22Rv1 (cell line): ENCODE measurements around the gene CUL2.
"Not testable (repeated sequence)": the region's sequence is repeated elsewhere in the genome, so short reads cannot be mapped to it uniquely, and the experiment has no call there.

Experiments
- H3K27ac ChIP-seq: fragments of 450-650 bp; 2 replicates; pipeline ENCODE4 v1.5.1; 2017
- ZFX ChIP-seq: fragments of 450-650 bp; IDR thresholded peaks from 2 replicates; pipeline ENCODE4 v1.6.1; 2017; ENCODE audit warnings: antibody characterized with exemption, borderline replicate concordance
- TF ChIP-seq, protein P1 (sequence below): fragments of 450-650 bp; IDR thresholded peaks from 2 replicates; pipeline ENCODE4 v1.5.1; 2017; ENCODE audit warnings: mild to moderate bottlenecking

The CUL2 gene

DNA sequence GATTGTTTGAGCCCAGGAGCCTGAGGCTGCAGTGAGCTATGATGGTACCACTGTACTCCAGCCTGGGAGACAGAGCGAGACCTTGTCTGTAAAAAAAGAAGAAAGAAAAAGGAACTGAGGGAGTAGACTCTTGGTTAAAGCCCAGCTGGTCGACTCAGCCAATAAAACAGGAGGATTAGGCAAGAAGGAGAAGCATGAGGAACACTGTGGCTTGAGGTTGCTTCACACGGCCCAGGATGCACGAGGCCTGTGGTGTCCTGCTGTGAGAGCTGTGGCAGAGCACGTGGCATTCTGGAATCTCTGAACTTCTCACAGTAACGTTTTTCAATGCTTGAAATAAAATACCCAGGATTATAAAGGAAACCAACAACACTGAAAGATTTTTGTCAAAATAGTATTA is 93.3 kb downstream of the CUL2 start:
- no peak overlapping the region for H3K27ac ChIP-seq
- TF ChIP-seq, protein P1, sequence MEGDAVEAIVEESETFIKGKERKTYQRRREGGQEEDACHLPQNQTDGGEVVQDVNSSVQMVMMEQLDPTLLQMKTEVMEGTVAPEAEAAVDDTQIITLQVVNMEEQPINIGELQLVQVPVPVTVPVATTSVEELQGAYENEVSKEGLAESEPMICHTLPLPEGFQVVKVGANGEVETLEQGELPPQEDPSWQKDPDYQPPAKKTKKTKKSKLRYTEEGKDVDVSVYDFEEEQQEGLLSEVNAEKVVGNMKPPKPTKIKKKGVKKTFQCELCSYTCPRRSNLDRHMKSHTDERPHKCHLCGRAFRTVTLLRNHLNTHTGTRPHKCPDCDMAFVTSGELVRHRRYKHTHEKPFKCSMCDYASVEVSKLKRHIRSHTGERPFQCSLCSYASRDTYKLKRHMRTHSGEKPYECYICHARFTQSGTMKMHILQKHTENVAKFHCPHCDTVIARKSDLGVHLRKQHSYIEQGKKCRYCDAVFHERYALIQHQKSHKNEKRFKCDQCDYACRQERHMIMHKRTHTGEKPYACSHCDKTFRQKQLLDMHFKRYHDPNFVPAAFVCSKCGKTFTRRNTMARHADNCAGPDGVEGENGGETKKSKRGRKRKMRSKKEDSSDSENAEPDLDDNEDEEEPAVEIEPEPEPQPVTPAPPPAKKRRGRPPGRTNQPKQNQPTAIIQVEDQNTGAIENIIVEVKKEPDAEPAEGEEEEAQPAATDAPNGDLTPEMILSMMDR: no peak
- TF ChIP-seq ZFX: no peak

DNA sequence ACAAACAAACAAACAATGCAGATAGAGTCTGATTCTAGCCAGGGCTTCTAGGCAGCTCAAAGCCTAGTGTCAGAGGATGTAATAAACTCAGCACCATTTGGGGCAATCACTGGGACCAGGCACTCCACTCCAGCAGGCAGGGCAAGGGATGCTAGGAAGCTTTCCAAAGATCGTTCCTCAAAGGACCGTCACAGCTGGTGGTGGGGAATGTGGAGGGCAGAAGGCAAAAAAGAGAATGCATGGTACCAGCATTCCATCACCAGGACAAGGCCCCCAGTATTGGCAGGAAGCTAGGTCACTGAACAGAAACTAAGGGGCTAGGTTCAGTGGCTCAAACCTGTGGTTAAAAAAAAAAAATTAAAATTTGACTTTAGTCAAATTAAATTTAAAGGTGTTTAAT is 94.2 kb downstream of the CUL2 start:
- H3K27ac ChIP-seq: no peak overlapping the region
- TF ChIP-seq ZFX: no peak
- TF ChIP-seq, protein P1: no peak

DNA sequence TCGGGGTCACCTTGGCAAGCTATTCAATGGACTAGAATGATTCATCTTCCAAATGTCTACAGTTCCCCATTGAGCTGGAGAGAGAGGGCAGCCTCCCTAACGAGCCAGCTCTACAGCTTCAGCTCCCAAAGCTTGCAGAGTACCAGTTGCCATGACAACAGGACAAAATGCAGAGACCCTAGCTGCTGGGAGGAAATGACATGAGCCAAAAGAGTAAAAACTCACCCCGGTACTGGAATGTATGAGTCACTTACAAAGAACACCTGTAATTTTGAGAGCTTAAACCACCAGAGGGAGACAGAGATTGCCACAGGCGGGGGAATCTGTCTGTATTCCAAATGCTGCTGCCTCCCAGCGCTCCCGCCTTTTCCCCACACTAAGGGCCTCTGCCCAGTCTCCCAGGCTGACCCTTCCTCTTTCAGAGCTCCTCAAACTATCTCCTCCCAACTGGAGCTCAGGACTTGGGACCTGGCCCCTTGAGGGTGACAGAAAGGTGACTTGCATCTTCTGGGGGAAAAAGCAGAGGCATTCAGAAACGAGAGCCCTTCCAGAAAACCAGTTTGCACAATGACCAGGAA is 95.5 kb downstream of the CUL2 start:
- no peak overlapping the region for H3K27ac ChIP-seq

DNA sequence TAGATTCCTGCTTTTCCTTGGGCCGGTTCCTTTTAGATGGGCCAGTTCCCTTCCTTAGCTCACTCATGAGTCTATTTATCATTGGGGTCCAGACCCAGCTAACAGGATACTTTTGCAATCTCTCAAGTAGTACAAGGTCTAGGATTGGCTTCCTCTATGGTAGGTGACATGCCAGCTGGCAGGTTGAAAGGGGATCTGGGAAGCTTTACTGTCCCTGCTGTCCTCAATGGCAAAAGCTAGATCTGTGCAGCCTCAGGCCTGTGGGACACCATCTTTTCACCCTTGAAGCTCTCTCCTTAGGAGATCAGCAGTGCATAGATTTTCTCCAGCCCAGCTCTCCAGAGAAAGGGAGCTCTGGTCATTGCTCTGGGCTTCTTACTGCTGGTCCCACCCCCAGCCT is 96.4 kb downstream of the CUL2 start:
- TF ChIP-seq, protein P1: no peak
- no peak for TF ChIP-seq ZFX
- no peak overlapping the region for H3K27ac ChIP-seq

More for the DNA sequence above, 95.5 kb downstream of the CUL2 start:
- TF ChIP-seq, protein P1: peak; percentile 84
- TF ChIP-seq ZFX: no peak

DNA sequence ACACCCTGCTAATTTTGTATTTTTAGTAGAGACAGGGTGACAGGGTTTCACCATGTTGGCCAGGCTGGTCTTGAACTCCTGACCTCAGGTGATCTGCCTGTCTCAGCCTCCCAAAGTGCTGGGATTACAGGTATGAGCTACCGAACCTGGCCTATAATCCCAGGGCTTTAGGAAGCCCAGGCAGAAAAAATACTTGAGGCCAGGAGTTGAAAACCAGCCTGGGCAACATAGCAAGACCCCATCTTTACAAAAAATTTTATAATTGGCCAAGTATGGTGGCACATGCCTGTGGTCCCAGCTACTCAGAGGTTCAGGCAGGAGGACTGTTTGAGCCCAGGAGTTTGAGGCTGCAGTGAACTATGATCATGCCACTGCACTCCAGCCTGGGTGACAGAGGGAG is 99.0 kb downstream of the CUL2 start:
- not testable (repeated sequence) for H3K27ac ChIP-seq

DNA sequence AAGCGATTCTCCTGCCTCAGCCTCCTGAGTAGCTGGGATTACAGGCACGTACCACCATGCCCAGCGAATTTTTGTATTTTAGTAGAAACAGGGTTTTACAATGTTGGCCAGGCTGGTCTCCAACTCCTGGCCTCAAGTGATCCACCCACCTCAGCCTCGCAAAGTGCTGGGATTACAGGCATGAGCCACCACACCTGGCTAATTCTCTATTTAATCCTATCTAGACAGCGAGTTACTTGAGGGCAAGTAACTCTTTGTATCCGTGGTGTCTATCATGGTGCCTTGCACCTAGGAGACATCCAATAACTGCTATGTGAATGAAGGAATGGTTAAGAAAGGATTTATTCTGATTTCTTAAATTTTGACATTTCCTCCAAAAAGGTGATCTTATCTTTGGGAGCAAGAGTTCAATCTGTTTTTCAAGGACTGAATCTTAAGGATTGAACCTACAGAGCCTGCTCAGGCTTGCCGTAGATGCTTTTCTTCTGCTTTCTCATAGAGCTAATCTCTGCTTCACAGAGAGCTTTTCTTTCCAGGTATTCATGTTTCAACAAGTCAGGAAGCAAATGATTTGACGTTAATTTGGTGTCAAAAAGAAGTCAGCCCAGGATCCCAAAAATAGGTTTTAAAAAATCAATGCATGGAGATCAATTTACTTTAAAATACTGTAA is 101.6 kb downstream of the CUL2 start:
- TF ChIP-seq, protein P1: no peak
- no peak for TF ChIP-seq ZFX
- no peak overlapping the region for H3K27ac ChIP-seq

DNA sequence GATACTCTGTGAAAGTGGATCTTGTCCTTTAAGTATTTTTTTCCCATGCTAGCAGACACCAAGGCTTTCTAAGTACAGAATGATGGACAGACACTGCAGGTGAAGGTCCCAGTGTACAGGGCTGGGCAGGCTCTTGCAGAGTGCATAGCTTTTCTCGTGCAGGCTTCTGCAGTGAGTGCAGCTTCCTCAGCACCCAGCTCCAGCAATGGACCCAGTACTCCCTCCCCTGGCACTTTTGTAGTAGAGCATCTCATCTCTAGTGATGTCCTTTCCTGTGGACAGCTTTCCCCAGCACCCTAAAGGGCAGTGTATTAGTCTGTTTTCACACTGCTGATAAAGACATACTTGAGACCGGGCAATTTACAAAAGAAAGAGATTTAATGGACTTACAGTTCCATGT is 104.3 kb downstream of the CUL2 start:
- H3K27ac ChIP-seq: no peak overlapping the region
- TF ChIP-seq, protein P1: no peak
- TF ChIP-seq ZFX: no peak

DNA sequence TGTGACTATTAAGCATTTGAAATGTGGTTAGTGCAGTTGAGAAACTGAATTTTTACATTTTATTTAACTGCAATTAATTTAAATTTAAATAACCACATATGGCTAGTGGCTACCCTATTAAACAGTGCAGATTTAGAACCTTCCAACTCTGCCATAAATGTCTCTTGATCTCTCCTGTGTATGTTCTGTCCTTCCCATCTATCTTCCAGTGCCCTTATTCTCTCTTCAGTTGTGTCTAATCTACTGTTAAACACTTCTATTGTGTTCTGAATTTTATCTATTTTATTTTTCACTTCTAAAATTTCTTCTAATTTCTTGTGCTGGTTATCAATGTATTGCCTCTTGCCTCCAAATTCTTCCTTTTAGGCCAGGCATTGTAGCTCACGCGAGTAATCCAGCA is 105.0 kb downstream of the CUL2 start:
- TF ChIP-seq, protein P1: no peak
- no peak for TF ChIP-seq ZFX
- H3K27ac ChIP-seq: no peak overlapping the region
